HCT116 (cell line): Measurements from ENCODE around the gene MMS19. TPM values are rescaled to one million over a fixed set of nuclear protein-coding genes. Genes with fewer than 3 reads are reported as not detected.

Experiments used
- ATAC-seq: fragments of 200-7000 bp; cut with Tn5 transposase; 2 replicates; pipeline ENCODE4 v1.9.1; 2020; ENCODE audit warnings: mild to moderate bottlenecking, moderate library complexity
- BruUV-seq: library from RNA; stranded (reverse); fragments of 400-500 nt; replicated peaks from 2 replicates; lab custom pipeline; 2021; lab: Mats Ljungman, UMichigan
- CTCF ChIA-PET: fragments of 300-600 bp; sonication (Branson Sonifier 250); formaldehyde crosslinking; loops from one replicate; lab custom pipeline; 2021; ENCODE audit warnings: antibody characterized with exemption; lab: Charles Lee
- POLR2A ChIA-PET: fragments of 300-600, 350-600 bp; sonication (Branson Sonifier 250); formaldehyde crosslinking; loops from one replicate; lab custom pipeline; 2021; ENCODE audit warnings: antibody characterized with exemption; lab: Charles Lee
- RAD21 ChIA-PET, 2 experiments: fragments of 300-600 bp; sonication (Branson Sonifier 250); formaldehyde crosslinking; loops; one replicate each; lab custom pipeline; 2023; ENCODE audit warnings: low total read pairs in 2 of 2; ENCODE audit not compliant: uncharacterized antibody in 2 of 2, unreplicated experiment in 2 of 2, low non-redundant PET in 1 of 2; lab: Charles Lee
- DNase-seq: peaks from one replicate; pipeline ENCODE4 v3.0.0-alpha.2; 2010; ENCODE audit warnings: low read depth, low spot score
- H2AFZ ChIP-seq: fragments of 200-600 bp; shearing (Covaris generic), sonication (generic); 2 replicates; pipeline ENCODE4 v1.6.1; 2017; ENCODE audit warnings: low read depth, mixed run types, mixed read lengths, antibody characterized with exemption, low read length; ENCODE audit not compliant: poor library complexity, severe bottlenecking
- H3K27ac ChIP-seq: 2 replicates; pipeline ENCODE4 v1.5.1; 2012; ENCODE audit warnings: low read depth, low read length
- H3K27me3 ChIP-seq: fragments of 200-600 bp; sonication (generic); 2 replicates; pipeline ENCODE4 v1.6.1; 2016; ENCODE audit warnings: mixed run types, low read length, mixed read lengths; ENCODE audit not compliant: insufficient read depth
- H3K36me3 ChIP-seq, 2 experiments: fragments of 200-500 bp in 1 of 2; fragments of 200-600 bp in 1 of 2; sonication (Bioruptor generic) in 1 of 2; sonication (generic) in 1 of 2; 2 replicates each; pipeline versions ENCODE4 v1.5.1 to v1.6.1; 2014 to 2016; ENCODE audit warnings: low read length in 2 of 2, inconsistent platforms in 1 of 2, mixed read lengths in 1 of 2, mixed run types in 1 of 2; ENCODE audit not compliant: insufficient read depth in 2 of 2, control insufficient read depth in 1 of 2
- H3K4me1 ChIP-seq, 2 experiments: fragments of 200-600 bp in 1 of 2; sonication (generic) in 1 of 2; 2 replicates each; pipeline versions ENCODE4 v1.5.1 to v1.6.1; 2012 to 2017; ENCODE audit warnings: low read length in 2 of 2, inconsistent platforms in 1 of 2, mild to moderate bottlenecking in 1 of 2, mixed read lengths in 1 of 2, mixed run types in 1 of 2, moderate library complexity in 1 of 2; ENCODE audit not compliant: insufficient read depth in 2 of 2, control insufficient read depth in 1 of 2
- H3K4me2 ChIP-seq: fragments of 200-600 bp; sonication (generic); 2 replicates; pipeline ENCODE4 v1.6.1; 2017; ENCODE audit warnings: mixed run types, low read length, mixed read lengths
- H3K4me3 ChIP-seq, 2 experiments: fragments of 200-600 bp in 1 of 2; sonication (generic) in 1 of 2; replicated peaks in 1 of 2; 2 replicates each; pipeline ENCODE4 v1.5.1; 2011 to 2016; ENCODE audit warnings: low read length in 2 of 2, control low read depth in 1 of 2, low read depth in 1 of 2, mild to moderate bottlenecking in 1 of 2, mixed read lengths in 1 of 2, mixed run types in 1 of 2
- H3K79me2 ChIP-seq: fragments of 200-600 bp; sonication (generic); 2 replicates; pipeline ENCODE4 v1.6.1; 2017; ENCODE audit warnings: mild to moderate bottlenecking, mixed run types, low read length, moderate library complexity, mixed read lengths; ENCODE audit not compliant: insufficient read depth
- H3K9ac ChIP-seq: fragments of 200-600 bp; sonication (generic); 2 replicates; pipeline ENCODE4 v1.6.1; 2016; ENCODE audit warnings: low read length, mixed read lengths
- H3K9me2 ChIP-seq: fragments of 200-600 bp; sonication (generic), shearing (Covaris generic); 2 replicates; pipeline ENCODE4 v1.6.1; 2017; ENCODE audit warnings: mixed run types, mild to moderate bottlenecking, moderate library complexity; ENCODE audit not compliant: insufficient read depth
- H3K9me3 ChIP-seq, 2 experiments: fragments of 200-500 bp in 1 of 2; fragments of 200-600 bp in 1 of 2; sonication (Bioruptor generic) in 1 of 2; sonication (generic) in 1 of 2; 2 replicates each; pipeline ENCODE4 v1.6.1; 2014 to 2017; ENCODE audit warnings: low read length in 2 of 2, mixed read lengths in 2 of 2, inconsistent platforms in 1 of 2, low read depth in 1 of 2, mild to moderate bottlenecking in 1 of 2, mixed run types in 1 of 2, moderate library complexity in 1 of 2; ENCODE audit not compliant: control insufficient read depth in 1 of 2, insufficient read depth in 1 of 2
- H4K20me1 ChIP-seq: fragments of 200-600 bp; sonication (generic), shearing (Covaris generic); 2 replicates; pipeline ENCODE4 v1.6.1; 2017; ENCODE audit warnings: mixed run types, mild to moderate bottlenecking, moderate library complexity; ENCODE audit not compliant: insufficient read depth
- CBX3 ChIP-seq: IDR thresholded peaks from 2 replicates; pipeline ENCODE4 v1.6.1; 2012; ENCODE audit warnings: low read depth
- CEBPB ChIP-seq: IDR thresholded peaks from 2 replicates; pipeline ENCODE4 v1.6.1; 2012; ENCODE audit warnings: low read depth
- EZH2 ChIP-seq: fragments of 200-600 bp; sonication (generic); IDR thresholded peaks from 2 replicates; pipeline ENCODE4 v1.6.1; 2017; ENCODE audit warnings: antibody characterized with exemption, mixed run types
- FOSL1 ChIP-seq: IDR thresholded peaks from 2 replicates; pipeline ENCODE4 v1.6.1; 2012; ENCODE audit warnings: low read depth
- JUND ChIP-seq: IDR thresholded peaks from 2 replicates; pipeline ENCODE4 v1.6.1; 2012
- POLR2AphosphoS5 ChIP-seq: IDR thresholded peaks from 2 replicates; pipeline ENCODE4 v1.6.1; 2011; ENCODE audit warnings: mild to moderate bottlenecking, low read depth, low read length, moderate library complexity
- RAD21 ChIP-seq: IDR thresholded peaks from 2 replicates; pipeline ENCODE4 v1.6.1; 2012; ENCODE audit warnings: low read depth, mild to moderate bottlenecking
- SP1 ChIP-seq: IDR thresholded peaks from 2 replicates; pipeline ENCODE4 v1.6.1; 2012; ENCODE audit warnings: low read depth
- ZNF274 ChIP-seq: fragments of 200-500 bp; sonication (Bioruptor generic); IDR thresholded peaks from 2 replicates; pipeline ENCODE4 v1.6.1; 2014; ENCODE audit warnings: mild to moderate bottlenecking, low read depth, low read length, inconsistent platforms
- intact Hi-C: fragments of 100-400 bp; cut with micrococcal nuclease; formaldehyde crosslinking; loops from 2 replicates; pipeline ENCODE4 v1.10.0; 2022
- total RNA-seq: library from RNA; stranded (reverse); gene quantifications from one replicate; pipeline ENCODE4 v1.2.1, GENCODE V29; 2021; ENCODE audit not compliant: unreplicated experiment
- TF ChIP-seq, protein P1 (sequence below), 3 experiments: fragments of 200-600 bp in 1 of 3; sonication (generic) in 1 of 3; IDR thresholded peaks in 2 of 3; conservative IDR thresholded peaks in 1 of 3; 2 replicates each; pipeline ENCODE4 v1.5.1; 2012 to 2017; ENCODE audit warnings: low read depth in 2 of 3, low read length in 2 of 3, antibody characterized with exemption in 1 of 3, borderline replicate concordance in 1 of 3, control low read depth in 1 of 3, mild to moderate bottlenecking in 1 of 3, mixed read lengths in 1 of 3, mixed run types in 1 of 3, moderate library complexity in 1 of 3; ENCODE audit not compliant: insufficient read depth in 1 of 3
- TF ChIP-seq, protein P2 (sequence below): IDR thresholded peaks from 2 replicates; pipeline ENCODE4 v1.6.1; 2012; ENCODE audit warnings: low read depth

Gene MMS19
- total RNA-seq, 1 experiment from 2014 or later, result 101 TPM

DNA sequence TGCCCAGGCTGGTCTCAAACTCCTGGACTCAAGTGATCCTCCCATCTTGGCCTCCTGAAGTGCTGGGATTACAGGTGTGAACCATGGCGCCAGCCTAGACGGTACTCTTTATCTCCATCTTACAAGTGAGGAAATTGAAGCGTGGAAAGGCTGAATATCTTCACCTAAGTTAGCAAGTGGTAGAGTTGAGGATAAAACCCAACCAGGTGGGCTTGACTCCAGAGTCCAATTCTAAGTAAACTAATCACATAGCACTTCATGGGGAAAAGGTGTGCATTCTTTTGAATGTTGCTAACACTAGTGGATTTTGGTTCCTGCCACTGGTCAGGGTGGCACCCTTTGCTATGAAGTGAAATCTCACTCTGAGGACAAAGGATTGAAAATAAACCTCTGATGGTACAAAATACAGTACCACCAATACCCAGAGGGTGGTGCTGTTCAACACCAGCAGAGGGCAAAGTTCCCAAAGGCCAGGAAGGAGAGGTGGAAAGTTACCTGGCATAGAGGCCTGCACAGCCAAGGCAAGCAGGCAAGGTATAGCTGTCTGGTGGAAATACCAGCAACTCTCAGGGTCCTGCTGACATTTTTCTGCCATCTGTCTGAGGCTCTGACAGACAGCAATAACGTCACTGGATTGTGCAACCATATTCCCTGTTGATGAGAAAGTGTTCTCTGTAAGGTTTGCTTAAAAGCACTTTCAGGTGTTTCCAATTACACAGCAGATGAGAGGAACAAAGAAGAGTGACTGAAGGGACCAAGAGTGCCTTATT lies 34.7 kb downstream of the MMS19 start:
- intact Hi-C loops, result loop anchor here (1.0 to 5.0 kb wide), 3 partner anchors 90 to 391 kb away; no protein-coding TSS in a partner anchor
- Histone ChIP-seq H3K4me1 (peaks cover 20 to 34% of the 10 kb centered on the region in 2 experiments), H4K20me1 (peaks cover 2% of the 10 kb centered on the region; the same call in 1 of the 2 replicates), H3K36me3 (peaks cover 57 to 73% of the 10 kb centered on the region in 2 experiments), H3K27ac (peak overlapping the region; percentile 68), H3K9me3 (no peaks in the 10 kb centered on the region), H3K27me3 (no peaks in the 10 kb centered on the region), H3K9me2 (no peaks in the 10 kb centered on the region), H2AFZ (no peak overlapping the region), H3K79me2 (0 out of 2 replicates have a peak, but pooled peaks cover 3% of the 10 kb centered on the region), H3K4me2 (no peak overlapping the region), H3K9ac (no peak overlapping the region), H3K4me3 (no peak overlapping the region)
- RAD21 ChIA-PET, result interaction anchor here in 1 of 2 experiments (1.2 kb wide), 1 partner anchor 90 kb away, joined by 4 read pairs; no protein-coding TSS in a partner anchor
- peak; percentile 69 for ATAC-seq
- no TSS peak for BruUV-seq
- CTCF ChIA-PET, result interaction anchor here (0.7 to 1.0 kb wide), 5 partner anchors 11 to 152 kb away, joined by 3 to 5 read pairs (median 3); no protein-coding TSS in a partner anchor
- DNase-seq, result peak; percentile 40
- peak; percentile 38; the same call in 1 of the 2 replicates for TF ChIP-seq CEBPB
- TF ChIP-seq CBX3, result peak; percentile 13; the same call in 1 of the 2 replicates
- TF ChIP-seq SP1, result peak; percentile 51
- TF ChIP-seq POLR2AphosphoS5, result peak; percentile 17; the same call in 1 of the 2 replicates
- TF ChIP-seq, protein P1, sequence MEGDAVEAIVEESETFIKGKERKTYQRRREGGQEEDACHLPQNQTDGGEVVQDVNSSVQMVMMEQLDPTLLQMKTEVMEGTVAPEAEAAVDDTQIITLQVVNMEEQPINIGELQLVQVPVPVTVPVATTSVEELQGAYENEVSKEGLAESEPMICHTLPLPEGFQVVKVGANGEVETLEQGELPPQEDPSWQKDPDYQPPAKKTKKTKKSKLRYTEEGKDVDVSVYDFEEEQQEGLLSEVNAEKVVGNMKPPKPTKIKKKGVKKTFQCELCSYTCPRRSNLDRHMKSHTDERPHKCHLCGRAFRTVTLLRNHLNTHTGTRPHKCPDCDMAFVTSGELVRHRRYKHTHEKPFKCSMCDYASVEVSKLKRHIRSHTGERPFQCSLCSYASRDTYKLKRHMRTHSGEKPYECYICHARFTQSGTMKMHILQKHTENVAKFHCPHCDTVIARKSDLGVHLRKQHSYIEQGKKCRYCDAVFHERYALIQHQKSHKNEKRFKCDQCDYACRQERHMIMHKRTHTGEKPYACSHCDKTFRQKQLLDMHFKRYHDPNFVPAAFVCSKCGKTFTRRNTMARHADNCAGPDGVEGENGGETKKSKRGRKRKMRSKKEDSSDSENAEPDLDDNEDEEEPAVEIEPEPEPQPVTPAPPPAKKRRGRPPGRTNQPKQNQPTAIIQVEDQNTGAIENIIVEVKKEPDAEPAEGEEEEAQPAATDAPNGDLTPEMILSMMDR (IDR thresholded peaks at IDR 0.05 in 2 of 3, conservative IDR thresholded peaks at IDR 0.05 in 1 of 3; ENCODE audit: borderline replicate concordance in 1 of 3, insufficient read depth in 1 of 3, low read depth in 2 of 3, low read length in 2 of 3), result peak; percentile 82 to 95 (median 95)
- no peak for TF ChIP-seq ZNF274
- no peak for TF ChIP-seq EZH2
- peak; percentile 95 for TF ChIP-seq RAD21
- TF ChIP-seq FOSL1, result no peak
- TF ChIP-seq JUND, result no peak
- TF ChIP-seq, protein P2, sequence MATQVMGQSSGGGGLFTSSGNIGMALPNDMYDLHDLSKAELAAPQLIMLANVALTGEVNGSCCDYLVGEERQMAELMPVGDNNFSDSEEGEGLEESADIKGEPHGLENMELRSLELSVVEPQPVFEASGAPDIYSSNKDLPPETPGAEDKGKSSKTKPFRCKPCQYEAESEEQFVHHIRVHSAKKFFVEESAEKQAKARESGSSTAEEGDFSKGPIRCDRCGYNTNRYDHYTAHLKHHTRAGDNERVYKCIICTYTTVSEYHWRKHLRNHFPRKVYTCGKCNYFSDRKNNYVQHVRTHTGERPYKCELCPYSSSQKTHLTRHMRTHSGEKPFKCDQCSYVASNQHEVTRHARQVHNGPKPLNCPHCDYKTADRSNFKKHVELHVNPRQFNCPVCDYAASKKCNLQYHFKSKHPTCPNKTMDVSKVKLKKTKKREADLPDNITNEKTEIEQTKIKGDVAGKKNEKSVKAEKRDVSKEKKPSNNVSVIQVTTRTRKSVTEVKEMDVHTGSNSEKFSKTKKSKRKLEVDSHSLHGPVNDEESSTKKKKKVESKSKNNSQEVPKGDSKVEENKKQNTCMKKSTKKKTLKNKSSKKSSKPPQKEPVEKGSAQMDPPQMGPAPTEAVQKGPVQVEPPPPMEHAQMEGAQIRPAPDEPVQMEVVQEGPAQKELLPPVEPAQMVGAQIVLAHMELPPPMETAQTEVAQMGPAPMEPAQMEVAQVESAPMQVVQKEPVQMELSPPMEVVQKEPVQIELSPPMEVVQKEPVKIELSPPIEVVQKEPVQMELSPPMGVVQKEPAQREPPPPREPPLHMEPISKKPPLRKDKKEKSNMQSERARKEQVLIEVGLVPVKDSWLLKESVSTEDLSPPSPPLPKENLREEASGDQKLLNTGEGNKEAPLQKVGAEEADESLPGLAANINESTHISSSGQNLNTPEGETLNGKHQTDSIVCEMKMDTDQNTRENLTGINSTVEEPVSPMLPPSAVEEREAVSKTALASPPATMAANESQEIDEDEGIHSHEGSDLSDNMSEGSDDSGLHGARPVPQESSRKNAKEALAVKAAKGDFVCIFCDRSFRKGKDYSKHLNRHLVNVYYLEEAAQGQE, result no peak
- POLR2A ChIA-PET, result interaction anchor here (1.2 kb wide), 1 partner anchor 154 kb away, joined by 3 read pairs; no protein-coding TSS in a partner anchor
